Osteoblast (primary cell): ENCODE results near the gene SAPCD2. TPM values are rescaled to one million over a fixed set of nuclear protein-coding genes. Genes with fewer than 3 reads are reported as not detected.

Experiments
- DNase-seq: peaks from one replicate; pipeline ENCODE4 v3.0.0; 2011; ENCODE audit warnings: low spot score, mixed read lengths; ENCODE audit not compliant: insufficient read length; ENCODE audit errors: missing footprints
- H2AFZ ChIP-seq: 2 replicates; pipeline ENCODE4 v1.6.0; 2011; ENCODE audit warnings: mild to moderate bottlenecking, low read length
- H3K27ac ChIP-seq: 2 replicates; pipeline ENCODE4 v1.5.1; 2011; ENCODE audit warnings: mild to moderate bottlenecking, low read depth, low read length, moderate library complexity
- H3K27me3 ChIP-seq: 2 replicates; pipeline ENCODE4 v1.6.0; 2012; ENCODE audit warnings: mild to moderate bottlenecking, control low read depth, inconsistent platforms, low read length, moderate library complexity; ENCODE audit not compliant: insufficient read depth
- H3K36me3 ChIP-seq: 2 replicates; pipeline ENCODE4 v1.5.1; 2011; ENCODE audit warnings: mild to moderate bottlenecking, low read length, control low read depth, moderate library complexity; ENCODE audit not compliant: insufficient read depth
- H3K4me1 ChIP-seq: 2 replicates; pipeline ENCODE4 v1.5.1; 2011; ENCODE audit warnings: mild to moderate bottlenecking, low read length, control low read depth, moderate library complexity; ENCODE audit not compliant: insufficient read depth
- H3K4me2 ChIP-seq: 2 replicates; pipeline ENCODE4 v1.6.0; 2011; ENCODE audit warnings: mild to moderate bottlenecking, low read length; ENCODE audit not compliant: insufficient read depth
- H3K4me3 ChIP-seq: fragments of 200-600 bp; sonication (generic); 3 replicates; pipeline ENCODE4 v1.5.1; 2012; ENCODE audit warnings: mild to moderate bottlenecking, low read length, inconsistent platforms; ENCODE audit not compliant: insufficient read depth
- H3K79me2 ChIP-seq: 2 replicates; pipeline ENCODE4 v1.6.0; 2012; ENCODE audit warnings: mild to moderate bottlenecking, low read length, control low read depth, inconsistent platforms; ENCODE audit not compliant: insufficient read depth
- H3K9me3 ChIP-seq: 2 replicates; pipeline ENCODE4 v1.5.1; 2011; ENCODE audit warnings: low read depth, low read length, control low read depth
- H4K20me1 ChIP-seq: 2 replicates; pipeline ENCODE4 v1.6.0; 2012; ENCODE audit warnings: mild to moderate bottlenecking, low read length, control low read depth; ENCODE audit not compliant: insufficient read depth
- CTCF ChIP-seq: IDR thresholded peaks from 2 replicates; pipeline ENCODE4 v1.5.1; 2011; ENCODE audit warnings: mild to moderate bottlenecking, low read depth, low read length, moderate library complexity; ENCODE audit errors: extremely low read depth
- total RNA-seq: library from RNA; depleted of rRNA; stranded (reverse); fragments of >200 nt; gene quantifications from 2 replicates; pipeline ENCODE4 v1.2.3, GENCODE V29; 2012

Gene SAPCD2
- total RNA-seq, 1 donor, result 1.1 TPM

DNA sequence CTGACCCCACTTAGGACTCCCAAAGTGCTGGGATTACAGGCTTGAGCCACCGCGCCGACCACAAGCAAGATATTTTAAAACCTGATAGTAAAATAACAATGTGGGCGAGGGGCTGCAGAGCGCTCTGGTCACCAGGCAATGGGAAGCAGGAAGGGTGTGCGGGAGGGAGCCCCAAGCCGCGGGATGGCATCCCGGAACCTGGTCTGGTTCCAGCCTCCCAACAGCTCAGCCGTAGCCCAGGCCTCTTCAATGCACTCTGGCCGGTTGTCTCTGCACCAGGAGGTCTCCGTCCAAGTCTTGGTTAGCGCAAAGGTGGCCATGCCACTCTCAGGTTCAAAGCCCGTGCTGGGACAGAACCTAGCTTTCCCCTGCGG is 6.3 kb upstream of the SAPCD2 start:
- DNase-seq, result no peak
- H2AFZ ChIP-seq, result peak overlapping the region; percentile 83
- no peaks in the 10 kb centered on the region for H3K4me1 ChIP-seq
- H3K79me2 ChIP-seq, result peaks cover 36% of the 10 kb centered on the region
- H4K20me1 ChIP-seq, result peaks cover 6% of the 10 kb centered on the region
- peak overlapping the region; percentile 76 for H3K4me2 ChIP-seq
- H3K9me3 ChIP-seq, result no peaks in the 10 kb centered on the region
- H3K27me3 ChIP-seq, result no peaks in the 10 kb centered on the region
- no peak overlapping the region for H3K27ac ChIP-seq
- peak overlapping the region; percentile 79 for H3K4me3 ChIP-seq
- no peak for TF ChIP-seq CTCF
- peaks cover 15% of the 10 kb centered on the region for H3K36me3 ChIP-seq

GRCh38 chr9:137075275-137075775 is 5.0 kb upstream of the SAPCD2 start:
- no peaks in the 10 kb centered on the region for H3K9me3 ChIP-seq
- DNase-seq, result no peak
- H3K36me3 ChIP-seq, result peaks cover 7% of the 10 kb centered on the region
- no peak overlapping the region for H3K4me2 ChIP-seq
- no peak for TF ChIP-seq CTCF
- H3K27me3 ChIP-seq, result no peaks in the 10 kb centered on the region
- H2AFZ ChIP-seq, result no peak overlapping the region
- H3K27ac ChIP-seq, result no peak overlapping the region
- no peak overlapping the region for H3K4me3 ChIP-seq
- H3K4me1 ChIP-seq, result peaks cover 5% of the 10 kb centered on the region
- H4K20me1 ChIP-seq, result peaks cover 6% of the 10 kb centered on the region
- H3K79me2 ChIP-seq, result peaks cover 27% of the 10 kb centered on the region

DNA sequence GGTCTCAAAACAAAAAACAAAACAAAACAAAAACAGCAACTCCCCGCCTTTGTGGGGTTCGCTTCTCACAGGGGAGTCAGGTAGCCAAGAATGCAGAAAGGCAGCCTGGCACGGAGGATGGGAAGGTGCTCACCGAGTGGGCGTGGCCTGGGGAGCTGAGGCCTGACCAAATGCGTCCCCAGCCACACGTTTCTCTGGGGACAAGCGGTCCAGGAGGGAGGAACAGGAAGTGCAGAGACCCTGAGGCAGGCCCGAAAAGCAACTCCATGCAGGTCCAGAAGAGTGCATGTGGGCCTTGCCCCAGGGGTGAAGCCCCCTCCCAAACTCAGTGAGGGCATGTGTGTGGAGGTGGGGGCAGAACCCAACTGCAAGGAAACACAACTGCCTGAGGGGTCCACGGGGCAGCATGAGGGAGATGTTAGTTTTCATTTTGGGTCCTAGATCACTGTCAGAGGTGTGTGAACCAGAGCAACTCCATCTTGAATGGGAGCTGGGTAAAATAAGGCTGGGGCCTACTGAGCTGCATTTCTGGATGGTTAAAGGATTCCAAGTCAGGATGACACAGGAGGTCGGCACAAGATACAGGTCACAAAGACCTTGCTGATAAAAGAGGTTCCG is 4.4 kb upstream of the SAPCD2 start:
- Histone ChIP-seq H3K4me1 (peaks cover 5% of the 10 kb centered on the region), H3K27ac (no peak overlapping the region), H3K9me3 (no peaks in the 10 kb centered on the region), H3K79me2 (peaks cover 21% of the 10 kb centered on the region), H2AFZ (no peak overlapping the region), H3K4me3 (no peak overlapping the region), H4K20me1 (peaks cover 6% of the 10 kb centered on the region), H3K4me2 (no peak overlapping the region), H3K27me3 (no peaks in the 10 kb centered on the region), H3K36me3 (peaks cover 5% of the 10 kb centered on the region)
- no peak for TF ChIP-seq CTCF
- DNase-seq, result peak; percentile 57

GRCh38 chr9:137073992-137074399 is 3.6 kb upstream of the SAPCD2 start:
- TF ChIP-seq CTCF, result no peak

More at GRCh38 chr9:137073992-137074399, 3.6 kb upstream of the SAPCD2 start:
- H3K79me2 ChIP-seq, result peaks cover 13% of the 10 kb centered on the region
- H3K4me1 ChIP-seq, result peaks cover 5% of the 10 kb centered on the region
- no peaks in the 10 kb centered on the region for H3K36me3 ChIP-seq
- no peaks in the 10 kb centered on the region for H4K20me1 ChIP-seq
- DNase-seq, result no peak
- no peak overlapping the region for H3K4me2 ChIP-seq
- no peak overlapping the region for H2AFZ ChIP-seq
- H3K4me3 ChIP-seq, result no peak overlapping the region
- no peak overlapping the region for H3K27ac ChIP-seq
- no peaks in the 10 kb centered on the region for H3K9me3 ChIP-seq
- no peaks in the 10 kb centered on the region for H3K27me3 ChIP-seq
